ENCODE data around the gene UQCRHL. TPM values are rescaled to one million over a fixed set of nuclear protein-coding genes. Genes with fewer than 3 reads are reported as not detected.

The UQCRHL gene
- polyA plus RNA-seq, 1 experiment: 2.7 TPM

DNA sequence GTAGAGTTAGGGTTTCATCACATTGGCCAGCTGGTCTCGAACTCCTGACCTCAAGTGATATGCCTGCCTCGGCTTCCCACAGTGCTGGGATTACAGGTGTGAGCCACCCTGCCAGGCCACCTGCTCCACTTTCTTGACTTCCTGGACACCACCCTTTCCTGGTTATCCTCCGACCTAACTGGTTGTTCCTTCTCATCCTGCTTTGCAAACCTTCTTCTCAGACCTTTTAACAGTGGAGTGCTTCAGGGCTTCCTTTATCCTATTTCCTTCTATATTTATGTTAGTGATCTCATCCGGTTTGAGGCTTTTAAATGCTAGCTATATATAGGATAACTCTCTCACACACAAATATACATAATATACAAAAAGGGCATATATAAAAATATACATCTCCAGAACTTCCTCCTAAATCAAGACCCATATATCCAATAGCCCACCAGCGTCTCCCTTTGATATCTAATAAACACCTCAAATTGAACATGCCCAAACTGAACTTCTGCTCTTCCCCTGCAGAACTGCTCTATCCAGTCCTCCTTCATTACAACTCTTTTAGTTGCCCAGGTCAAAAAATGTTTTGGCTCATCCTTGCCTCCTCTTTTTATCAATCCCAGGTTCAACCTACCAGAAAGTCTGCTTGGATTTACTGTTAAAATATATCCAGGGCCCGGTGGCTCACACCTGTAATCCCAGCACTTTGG lies 19.5 kb upstream of the UQCRHL start:
- CTCF ChIA-PET: interaction anchor here (1.3 kb wide), 1 partner anchor 11 kb away, joined by 7 read pairs; no protein-coding TSS in a partner anchor
- no peaks in the 10 kb centered on the region; the same call in 1 of the 2 replicates for H3K9me3 ChIP-seq (ENCODE audit: control insufficient read depth, insufficient read depth, low read length)

DNA sequence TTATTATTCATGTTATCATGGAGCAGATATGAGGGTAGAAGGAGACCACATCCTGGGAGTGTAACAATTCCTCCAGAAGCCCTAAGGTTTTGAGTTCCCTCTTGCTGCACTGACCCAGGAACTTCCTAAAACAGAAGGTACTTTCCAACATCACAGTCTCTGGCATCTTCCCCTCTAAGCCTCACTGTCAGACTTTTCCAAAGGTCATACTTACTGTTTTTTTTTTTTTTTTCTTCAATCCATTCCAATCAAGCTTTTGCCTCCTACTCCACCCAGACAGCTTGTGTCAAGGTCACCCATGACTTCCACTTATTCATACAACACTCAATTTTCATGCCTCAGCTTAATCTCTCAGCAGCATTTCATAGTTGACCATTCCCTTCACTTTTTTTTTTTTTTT lies 18.4 kb upstream of the UQCRHL start:
- ChIA-PET CTCF (interaction anchor here (0.7 to 1.3 kb wide), 2 partner anchors 10 to 207 kb away, joined by 4 to 7 read pairs; no protein-coding TSS in a partner anchor), POLR2A (no interaction called here)
- Histone ChIP-seq H3K9me3 (ENCODE audit: control insufficient read depth, insufficient read depth, low read length) (no peaks in the 10 kb centered on the region; the same call in 1 of the 2 replicates), H3K4me3 (ENCODE audit: low read depth, low read length) (no peak overlapping the region), H3K27me3 (ENCODE audit: control insufficient read depth, insufficient read depth, low read length) (no peaks in the 10 kb centered on the region), H3K27ac (ENCODE audit: low read depth, low read length) (no peak overlapping the region)
- DNase-seq (ENCODE audit: low read depth, low spot score): no peak
- TF ChIP-seq, protein P1, sequence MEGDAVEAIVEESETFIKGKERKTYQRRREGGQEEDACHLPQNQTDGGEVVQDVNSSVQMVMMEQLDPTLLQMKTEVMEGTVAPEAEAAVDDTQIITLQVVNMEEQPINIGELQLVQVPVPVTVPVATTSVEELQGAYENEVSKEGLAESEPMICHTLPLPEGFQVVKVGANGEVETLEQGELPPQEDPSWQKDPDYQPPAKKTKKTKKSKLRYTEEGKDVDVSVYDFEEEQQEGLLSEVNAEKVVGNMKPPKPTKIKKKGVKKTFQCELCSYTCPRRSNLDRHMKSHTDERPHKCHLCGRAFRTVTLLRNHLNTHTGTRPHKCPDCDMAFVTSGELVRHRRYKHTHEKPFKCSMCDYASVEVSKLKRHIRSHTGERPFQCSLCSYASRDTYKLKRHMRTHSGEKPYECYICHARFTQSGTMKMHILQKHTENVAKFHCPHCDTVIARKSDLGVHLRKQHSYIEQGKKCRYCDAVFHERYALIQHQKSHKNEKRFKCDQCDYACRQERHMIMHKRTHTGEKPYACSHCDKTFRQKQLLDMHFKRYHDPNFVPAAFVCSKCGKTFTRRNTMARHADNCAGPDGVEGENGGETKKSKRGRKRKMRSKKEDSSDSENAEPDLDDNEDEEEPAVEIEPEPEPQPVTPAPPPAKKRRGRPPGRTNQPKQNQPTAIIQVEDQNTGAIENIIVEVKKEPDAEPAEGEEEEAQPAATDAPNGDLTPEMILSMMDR (IDR thresholded peaks at IDR 0.05; ENCODE audit: low read depth, low read length): no peak

More for the DNA sequence above, 19.5 kb upstream of the UQCRHL start:
- no peaks in the 10 kb centered on the region for H3K27me3 ChIP-seq (ENCODE audit: control insufficient read depth, insufficient read depth, low read length)
- POLR2A ChIA-PET: no interaction called here
- TF ChIP-seq, protein P1 (IDR thresholded peaks at IDR 0.05; ENCODE audit: low read depth, low read length): no peak
- H3K27ac ChIP-seq (ENCODE audit: low read depth, low read length): no peak overlapping the region
- H3K4me3 ChIP-seq (ENCODE audit: low read depth, low read length): no peak overlapping the region
- no peak for DNase-seq (ENCODE audit: low read depth, low spot score)

DNA sequence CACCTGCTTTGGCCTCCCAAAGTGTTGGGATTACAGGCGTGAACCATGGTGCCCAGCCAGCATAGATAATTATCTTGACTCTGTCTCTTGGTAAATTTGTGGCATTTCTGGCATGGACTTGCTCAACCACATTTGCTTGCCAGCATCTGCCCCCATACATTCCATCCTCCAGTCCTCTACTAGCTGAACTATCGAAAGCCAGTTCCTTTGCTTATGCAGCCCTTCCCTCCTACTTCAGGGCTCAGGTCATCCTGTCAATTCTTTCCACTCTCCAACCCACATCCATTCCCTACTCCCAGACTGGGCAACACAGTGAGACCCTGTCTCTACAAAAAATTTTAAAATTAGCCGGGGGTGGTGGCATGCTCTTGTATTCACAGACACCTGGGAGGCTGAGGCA lies 13.0 kb upstream of the UQCRHL start:
- no peak for DNase-seq (ENCODE audit: low read depth, low spot score)
- CTCF ChIA-PET: interaction anchor here (0.6 kb wide), 1 partner anchor 13 kb away, joined by 5 read pairs; no protein-coding TSS in a partner anchor
- no peaks in the 10 kb centered on the region for H3K27me3 ChIP-seq (ENCODE audit: control insufficient read depth, insufficient read depth, low read length)
- no peaks in the 10 kb centered on the region; the same call in 1 of the 2 replicates for H3K9me3 ChIP-seq (ENCODE audit: control insufficient read depth, insufficient read depth, low read length)
- no peak overlapping the region for H3K27ac ChIP-seq (ENCODE audit: low read depth, low read length)
- TF ChIP-seq, protein P1 (IDR thresholded peaks at IDR 0.05; ENCODE audit: low read depth, low read length): no peak
- POLR2A ChIA-PET: interaction anchor here (0.7 kb wide), 1 partner anchor 93 kb away, joined by 4 read pairs; no protein-coding TSS in a partner anchor
- H3K4me3 ChIP-seq (ENCODE audit: low read depth, low read length): no peak overlapping the region

DNA sequence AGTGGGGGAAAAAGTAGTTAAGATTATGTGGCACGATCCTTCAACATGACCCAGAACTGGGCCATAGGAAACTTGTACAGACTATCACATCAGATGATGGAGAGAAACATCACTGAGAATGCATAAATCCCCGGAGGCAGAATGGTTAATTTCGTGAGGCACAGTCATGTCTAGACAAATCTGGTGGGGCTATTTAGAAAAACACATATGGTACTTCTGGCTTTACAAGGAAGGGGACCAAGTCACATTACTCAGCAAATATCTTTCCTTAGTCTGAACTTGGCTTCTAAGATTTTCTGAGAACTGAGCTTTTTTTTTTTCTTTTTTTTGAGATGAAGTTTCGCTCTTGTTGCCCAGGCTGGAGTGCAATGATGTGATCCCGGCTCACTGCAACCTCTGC lies 9.2 kb upstream of the UQCRHL start:
- CTCF ChIA-PET: interaction anchor here (0.9 to 4.2 kb wide), 8 partner anchors 15 to 217 kb away, joined by 3 to 58 read pairs (median 8); no protein-coding TSS in a partner anchor
- TF ChIP-seq, protein P1 (IDR thresholded peaks at IDR 0.05; ENCODE audit: low read depth, low read length): no peak
- Histone ChIP-seq H3K27ac (ENCODE audit: low read depth, low read length) (no peak overlapping the region), H3K4me3 (ENCODE audit: low read depth, low read length) (no peak overlapping the region), H3K27me3 (ENCODE audit: control insufficient read depth, insufficient read depth, low read length) (no peaks in the 10 kb centered on the region), H3K9me3 (ENCODE audit: control insufficient read depth, insufficient read depth, low read length) (no peaks in the 10 kb centered on the region)
- POLR2A ChIA-PET: interaction anchor here (0.7 kb wide), 1 partner anchor 18 kb away, joined by 4 read pairs; no protein-coding TSS in a partner anchor
- no peak for DNase-seq (ENCODE audit: low read depth, low spot score)

DNA sequence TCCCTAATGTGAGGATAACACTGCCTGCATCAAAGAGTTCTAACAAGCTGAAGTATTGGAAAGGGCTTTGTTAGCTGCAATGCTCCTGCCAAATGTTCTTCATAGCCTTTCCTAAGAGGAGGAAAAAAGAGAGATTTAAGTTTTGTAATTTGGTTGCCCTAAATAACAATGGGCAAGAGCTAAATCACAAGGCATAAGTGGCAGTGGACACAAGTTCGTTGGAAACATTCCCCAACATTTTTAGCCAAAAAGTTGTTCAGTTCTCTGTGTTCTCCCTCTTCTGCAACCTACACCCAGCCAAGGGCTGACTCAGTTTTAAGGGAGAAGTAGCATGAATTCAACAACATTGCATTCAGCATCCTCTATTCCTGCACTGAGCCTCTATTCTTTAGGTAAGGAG lies 2.6 kb upstream of the UQCRHL start:
- CTCF ChIA-PET: interaction anchor here (0.8 kb wide), 1 partner anchor 184 kb away, joined by 3 read pairs; no protein-coding TSS in a partner anchor
- H3K27me3 ChIP-seq (ENCODE audit: control insufficient read depth, insufficient read depth, low read length): no peaks in the 10 kb centered on the region
- DNase-seq (ENCODE audit: low read depth, low spot score): no peak
- no peak overlapping the region for H3K27ac ChIP-seq (ENCODE audit: low read depth, low read length)
- no peaks in the 10 kb centered on the region for H3K9me3 ChIP-seq (ENCODE audit: control insufficient read depth, insufficient read depth, low read length)
- TF ChIP-seq, protein P1 (IDR thresholded peaks at IDR 0.05; ENCODE audit: low read depth, low read length): no peak
- H3K4me3 ChIP-seq (ENCODE audit: low read depth, low read length): no peak overlapping the region
- POLR2A ChIA-PET: no interaction called here
